ENCODE results near the gene NFIB. TPM values are rescaled to one million over a fixed set of nuclear protein-coding genes. Genes with fewer than 3 reads are reported as not detected.

NFIB gene
- total and polyA plus RNA-seq, 2 donors (not counting 3 experiments of a cell fraction or from before 2014, with no cell fraction given), result 26.4 to 174 TPM

DNA sequence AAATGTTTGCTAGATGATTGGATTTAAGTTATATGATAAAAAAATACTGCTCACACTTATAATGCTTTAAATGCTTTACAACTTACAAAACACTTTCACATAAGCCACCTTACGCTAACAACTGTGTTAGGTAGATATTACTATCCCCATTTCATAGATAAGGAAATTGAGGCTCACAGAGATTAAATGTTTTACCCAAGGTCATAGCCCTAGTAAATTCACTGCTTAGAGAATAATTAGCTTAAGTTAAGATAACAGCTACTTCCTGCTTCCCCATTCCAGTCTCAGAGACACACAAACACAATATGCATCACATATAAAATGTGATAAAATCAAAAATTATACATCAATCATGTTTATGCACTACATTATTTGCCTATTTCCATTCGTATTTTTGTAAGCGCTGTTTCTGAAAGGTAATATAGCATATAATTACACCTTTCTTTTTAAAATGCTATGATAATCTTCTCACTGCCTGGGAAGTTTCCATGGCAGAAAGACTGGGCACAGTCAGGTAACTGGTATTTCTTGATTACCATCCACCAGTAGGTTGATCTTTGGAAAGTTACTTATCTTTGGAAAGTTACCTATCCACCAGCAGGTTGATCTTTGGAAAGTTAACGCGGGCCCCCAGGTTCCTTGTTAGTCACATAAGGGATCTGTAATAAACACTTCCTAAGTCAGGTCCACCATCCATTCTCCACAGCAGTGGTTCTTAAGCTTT lies 101.1 kb downstream of the NFIB start:
- DNase-seq (ENCODE audit: low read depth, low spot score) (no peak), FAIRE-seq (peak; percentile 31)
- Histone ChIP-seq H3K4me1 (ENCODE audit: control insufficient read depth, extremely low read depth, insufficient read depth, low read length) (peaks cover 81% of the 10 kb centered on the region), H3K4me2 (ENCODE audit: insufficient read depth, low read length) (peak overlapping the region; percentile 91), H3K9ac (replicated peaks; ENCODE audit: extremely low read depth, insufficient read depth, low read length) (no peak overlapping the region), H3K4me3 (replicated peaks in 1 of 3; ENCODE audit: insufficient read depth in 1 of 3, low read depth in 1 of 3, low read length in 3 of 3) (no peak overlapping the region), H4K20me1 (replicated peaks; ENCODE audit: control insufficient read depth, extremely low read depth, insufficient read depth, low read length) (no peaks in the 10 kb centered on the region), H3K9me1 (replicated peaks; ENCODE audit: control insufficient read depth, extremely low read depth, insufficient read depth, low read length) (no peaks in the 10 kb centered on the region), H3K79me2 (ENCODE audit: control insufficient read depth, insufficient read depth, low read length) (peaks cover 81% of the 10 kb centered on the region), H3K27ac (ENCODE audit: insufficient read depth, low read depth, low read length) (peak overlapping the region; percentile 48), H3K36me3 (ENCODE audit: control insufficient read depth in 2 of 2, extremely low read depth in 1 of 2, insufficient read depth in 2 of 2, low read length in 2 of 2) (no peaks in the 10 kb centered on the region), H2AFZ (ENCODE audit: low read depth, low read length) (no peak overlapping the region), H3K27me3 (ENCODE audit: control insufficient read depth in 2 of 2, insufficient read depth in 2 of 2, low read length in 2 of 2) (no peaks in the 10 kb centered on the region), H3K9me3 (replicated peaks; ENCODE audit: control insufficient read depth, insufficient read depth, low read length) (no peaks in the 10 kb centered on the region)
- TF ChIP-seq GATA2 (IDR thresholded peaks at IDR 0.05; ENCODE audit: insufficient read depth, insufficient read length, low read depth, low read length) (no peak), POLR2AphosphoS5 (IDR thresholded peaks at IDR 0.05; ENCODE audit: insufficient read depth, low read depth, low read length) (no peak), MYC (IDR thresholded peaks at IDR 0.05; ENCODE audit: low read depth, low read length) (no peak), EZH2 (IDR thresholded peaks at IDR 0.05; ENCODE audit: borderline replicate concordance, low read depth, low read length, severe bottlenecking) (no peak)
- TF ChIP-seq, protein P1, sequence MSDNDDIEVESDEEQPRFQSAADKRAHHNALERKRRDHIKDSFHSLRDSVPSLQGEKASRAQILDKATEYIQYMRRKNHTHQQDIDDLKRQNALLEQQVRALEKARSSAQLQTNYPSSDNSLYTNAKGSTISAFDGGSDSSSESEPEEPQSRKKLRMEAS (IDR thresholded peaks at IDR 0.05; ENCODE audit: insufficient read depth, insufficient read length), result no peak
- intact Hi-C loops (cut with micrococcal nuclease) (loop anchor here (2.0 to 5.0 kb wide), 2 partner anchors 56 to 116 kb away; no protein-coding TSS in a partner anchor), dilution Hi-C loops (cut with MboI; ENCODE audit: extremely low pct_ligation_motif_present, low sequenced_read_pairs) (no loop called here)
- POLR2A ChIA-PET, result no interaction called here
- no TSS peak for BruUV-seq (replicated peaks)
- CTCF ChIA-PET, result interaction anchor here (0.9 to 1.5 kb wide), 4 partner anchors 8 to 141 kb away, joined by 3 to 5 read pairs (median 4); no protein-coding TSS in a partner anchor

DNA sequence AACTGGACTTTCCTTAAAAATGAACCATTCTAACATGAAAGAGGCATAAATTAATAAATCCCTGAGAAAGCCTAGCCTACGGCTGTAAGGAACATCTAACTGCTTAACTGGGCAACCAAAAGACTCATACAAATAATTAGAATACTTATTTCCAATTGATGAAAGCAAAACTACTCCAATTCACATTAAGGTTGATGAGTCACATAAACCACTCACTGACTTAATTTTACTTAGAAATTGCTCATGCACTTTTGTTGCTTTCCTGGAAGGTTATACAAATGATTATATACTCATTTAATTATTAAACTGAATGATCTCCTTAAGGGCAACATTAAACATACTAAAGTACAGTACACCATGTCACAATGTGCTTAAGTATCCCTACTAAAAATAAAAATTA lies 101.9 kb downstream of the NFIB start:
- Histone ChIP-seq H3K4me1 (ENCODE audit: control insufficient read depth, extremely low read depth, insufficient read depth, low read length) (peaks cover 79% of the 10 kb centered on the region), H3K9me3 (replicated peaks; ENCODE audit: control insufficient read depth, insufficient read depth, low read length) (no peaks in the 10 kb centered on the region), H3K79me2 (ENCODE audit: control insufficient read depth, insufficient read depth, low read length) (peaks cover 86% of the 10 kb centered on the region), H4K20me1 (replicated peaks; ENCODE audit: control insufficient read depth, extremely low read depth, insufficient read depth, low read length) (no peaks in the 10 kb centered on the region), H2AFZ (ENCODE audit: low read depth, low read length) (no peak overlapping the region), H3K9ac (replicated peaks; ENCODE audit: extremely low read depth, insufficient read depth, low read length) (no peak overlapping the region), H3K36me3 (ENCODE audit: control insufficient read depth in 2 of 2, extremely low read depth in 1 of 2, insufficient read depth in 2 of 2, low read length in 2 of 2) (peaks cover 0 to 2% of the 10 kb centered on the region in 2 experiments), H3K9me1 (replicated peaks; ENCODE audit: control insufficient read depth, extremely low read depth, insufficient read depth, low read length) (no peaks in the 10 kb centered on the region), H3K4me3 (replicated peaks in 1 of 3; ENCODE audit: insufficient read depth in 1 of 3, low read depth in 1 of 3, low read length in 3 of 3) (peak overlapping the region in 1 of 3 experiments; percentile 33), H3K27ac (ENCODE audit: insufficient read depth, low read depth, low read length) (peak overlapping the region; percentile 41), H3K4me2 (ENCODE audit: insufficient read depth, low read length) (peak overlapping the region; percentile 91), H3K27me3 (ENCODE audit: control insufficient read depth in 2 of 2, insufficient read depth in 2 of 2, low read length in 2 of 2) (no peaks in the 10 kb centered on the region)
- POLR2A ChIA-PET, result no interaction called here
- intact Hi-C loops (cut with micrococcal nuclease) (loop anchor here (2.0 to 5.0 kb wide), 2 partner anchors 55 to 115 kb away; no protein-coding TSS in a partner anchor), dilution Hi-C loops (cut with MboI; ENCODE audit: extremely low pct_ligation_motif_present, low sequenced_read_pairs) (no loop called here)
- DNase-seq (ENCODE audit: low read depth, low spot score), result peak; percentile 59
- BruUV-seq (replicated peaks), result no TSS peak
- TF ChIP-seq EZH2 (IDR thresholded peaks at IDR 0.05; ENCODE audit: borderline replicate concordance, low read depth, low read length, severe bottlenecking) (no peak), FOS (IDR thresholded peaks at IDR 0.05; ENCODE audit: borderline replicate concordance, insufficient read depth, low read length) (peak; percentile 57), JUN (IDR thresholded peaks at IDR 0.05; ENCODE audit: borderline replicate concordance, insufficient read depth, insufficient read length, low read depth) (peak; percentile 55)
- FAIRE-seq, result peak; percentile 15
- CTCF ChIA-PET, result interaction anchor here (1.1 to 1.5 kb wide), 3 partner anchors 9 to 222 kb away, joined by 4 to 5 read pairs (median 5); no protein-coding TSS in a partner anchor

Data from endothelial cell of umbilical vein (primary cell).